GM20431 (cell line): ENCODE results near the gene DNAJC18.

Experiments
- in situ Hi-C: fragments of 300-500 bp; cut with MseI, MboI; formaldehyde crosslinking; loops from one replicate; pipeline ENCODE4 v1.15.0; 2020; ENCODE audit warnings: low sequenced_read_pairs; ENCODE audit not compliant: unreplicated experiment

DNAJC18 gene

DNA sequence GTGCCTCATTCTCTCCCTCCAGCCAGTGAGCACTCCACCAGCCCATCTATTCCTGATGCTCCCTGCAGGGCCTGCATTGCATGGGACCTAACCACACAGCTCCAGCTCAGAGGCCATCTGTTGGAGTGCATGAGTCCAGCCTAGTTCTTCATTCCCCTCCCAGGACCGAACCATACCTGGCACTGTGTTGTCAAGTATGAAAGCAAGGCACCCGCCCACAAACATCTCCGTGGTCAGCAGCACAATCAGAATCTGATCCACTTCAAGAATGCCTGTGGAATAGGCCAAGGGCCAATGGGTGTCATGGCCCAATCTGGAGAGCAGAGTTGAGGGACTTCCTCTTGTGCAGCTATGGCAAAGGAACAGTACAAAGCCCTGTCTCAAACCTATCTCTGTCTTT is 62.1 kb downstream of the DNAJC18 start:
- in situ Hi-C loops: no loop called here

- in situ Hi-C loops: no loop called here
Observed at GRCh38 chr5:139376364-139376763, 63.0 kb downstream of the DNAJC18 start.

GRCh38 chr5:139374909-139375308 is 64.4 kb downstream of the DNAJC18 start:
- in situ Hi-C loops: no loop called here

DNA sequence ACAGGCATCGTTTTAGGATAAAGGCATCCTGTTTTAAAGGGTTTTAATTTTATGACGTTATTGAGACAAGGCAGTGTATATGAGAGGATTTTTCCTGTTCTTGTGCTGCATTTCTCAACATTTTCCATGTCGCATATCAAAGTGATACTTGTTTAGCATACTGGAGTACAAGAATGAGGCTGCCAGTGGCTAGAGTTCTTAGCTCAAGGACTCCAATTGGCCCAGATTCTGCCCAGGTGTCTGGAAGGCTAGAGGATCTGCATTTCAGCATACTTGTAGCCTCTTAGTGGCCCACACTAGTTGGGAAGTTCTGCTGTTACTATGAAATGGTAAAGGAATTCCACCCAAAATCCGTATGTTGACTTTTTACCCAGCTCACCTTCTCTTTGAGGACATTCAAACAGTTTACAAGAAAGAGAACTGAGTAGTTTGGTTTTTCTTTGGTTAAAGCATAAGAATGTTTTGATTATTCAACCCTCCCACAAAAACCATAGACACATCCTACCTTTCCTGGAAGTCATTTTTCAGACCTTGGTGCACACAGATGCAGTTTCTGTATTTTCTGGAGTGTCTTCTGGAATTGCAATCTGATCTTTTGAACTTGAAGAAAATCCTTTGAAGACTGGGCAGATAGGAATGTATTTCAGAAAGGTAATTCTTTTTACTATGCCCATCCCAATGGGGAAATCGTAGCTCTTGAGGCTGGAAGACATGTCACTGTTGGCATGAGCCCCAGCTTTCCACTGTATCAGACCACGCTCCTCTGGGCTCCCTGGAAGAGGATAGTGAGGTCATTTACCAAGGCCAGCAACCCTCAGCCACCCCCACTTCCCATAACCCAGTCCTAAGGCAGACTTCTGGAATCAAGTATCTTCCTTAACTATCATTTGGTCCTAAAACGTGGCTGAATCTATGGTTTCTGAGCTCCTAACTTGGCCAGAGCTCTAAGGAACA is 67.6 kb downstream of the DNAJC18 start:
- in situ Hi-C loops: no loop called here

DNA sequence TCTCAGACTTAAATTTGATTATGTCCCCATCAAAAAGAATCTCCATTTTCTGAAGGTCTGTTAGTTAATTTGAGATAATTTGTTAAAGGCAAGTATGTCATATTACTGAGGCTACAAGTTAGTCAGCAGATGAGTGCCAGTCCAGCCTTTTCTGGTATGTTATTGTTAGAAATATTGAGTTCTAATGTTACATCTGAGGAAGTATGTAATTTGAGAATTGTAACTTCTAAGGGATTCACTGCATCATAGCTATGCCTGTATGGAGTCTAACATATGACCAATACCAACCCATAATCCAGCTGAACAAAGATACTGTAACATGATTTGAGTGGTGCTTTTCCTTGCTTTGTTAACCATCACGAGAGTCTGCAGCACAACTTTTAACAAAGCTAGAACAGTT is 70.1 kb downstream of the DNAJC18 start:
- in situ Hi-C loops: no loop called here

- in situ Hi-C loops: no loop called here
Observed at GRCh38 chr5:139368613-139369012, 70.7 kb downstream of the DNAJC18 start.

DNA sequence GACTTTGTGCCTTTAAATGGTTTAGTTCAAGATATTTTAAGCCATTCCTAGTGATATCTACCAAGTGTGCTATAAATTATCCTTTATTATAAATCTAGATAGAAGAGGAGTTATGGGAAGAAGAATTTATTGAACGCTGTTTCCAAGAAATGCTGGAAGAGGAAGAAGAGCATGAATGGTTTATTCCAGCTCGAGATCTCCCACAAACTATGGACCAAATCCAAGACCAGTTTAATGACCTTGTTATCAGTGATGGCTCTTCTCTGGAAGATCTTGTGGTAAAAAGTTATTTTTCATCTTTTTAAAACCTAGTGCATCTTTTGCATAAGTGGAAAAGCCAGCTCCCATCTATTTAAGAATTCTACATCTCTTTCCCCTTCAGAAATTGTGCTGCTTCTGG is 74.9 kb downstream of the DNAJC18 start:
- in situ Hi-C loops: no loop called here

- in situ Hi-C loops: no loop called here
Observed at GRCh38 chr5:139363937-139364336, 75.4 kb downstream of the DNAJC18 start.

- in situ Hi-C loops: no loop called here
Observed at GRCh38 chr5:139361835-139362429, 77.4 kb downstream of the DNAJC18 start.

GRCh38 chr5:139360384-139360783 is 78.9 kb downstream of the DNAJC18 start:
- in situ Hi-C loops: no loop called here
